ENCODE data around the gene ZNF346.
"Not testable (repeated sequence)": the region's sequence is repeated elsewhere in the genome, so short reads cannot be mapped to it uniquely, and the experiment has no call there.

Gene ZNF346

GRCh38 chr5:176986280-176986679, 36.2 kb upstream of the ZNF346 start:
- TF ChIP-seq CTCF (IDR thresholded peaks at IDR 0.05; ENCODE audit: low read depth, low read length) (no peak), MYC (IDR thresholded peaks at IDR 0.05; ENCODE audit: low read depth, low read length) (no peak), MAX (IDR thresholded peaks at IDR 0.05; ENCODE audit: low read depth, low read length) (no peak), POLR2A (IDR thresholded peaks at IDR 0.05; ENCODE audit: extremely low read depth, insufficient read length) (no peak)
- H3K4me3 ChIP-seq (ENCODE audit: low read depth, low read length): no peak overlapping the region
- no peak for DNase-seq (ENCODE audit: low read depth)

GRCh38 chr5:176987583-176987982, 34.9 kb upstream of the ZNF346 start:
- H3K4me3 ChIP-seq (ENCODE audit: low read depth, low read length): no peak overlapping the region
- TF ChIP-seq MAX (IDR thresholded peaks at IDR 0.05; ENCODE audit: low read depth, low read length) (no peak), CTCF (IDR thresholded peaks at IDR 0.05; ENCODE audit: low read depth, low read length) (no peak), POLR2A (IDR thresholded peaks at IDR 0.05; ENCODE audit: extremely low read depth, insufficient read length) (no peak), MYC (IDR thresholded peaks at IDR 0.05; ENCODE audit: low read depth, low read length) (no peak)
- DNase-seq (ENCODE audit: low read depth): no peak

- not testable (repeated sequence) for H3K4me3 ChIP-seq (ENCODE audit: low read depth, low read length); DNase-seq (ENCODE audit: low read depth)
These were observed 29.4 kb upstream of the ZNF346 start for GRCh38 chr5:176993081-176993480.

GRCh38 chr5:176994460-176995121, 27.9 kb upstream of the ZNF346 start:
- peak overlapping the region; percentile 13 for H3K4me3 ChIP-seq (ENCODE audit: low read depth, low read length)
- TF ChIP-seq CTCF (IDR thresholded peaks at IDR 0.05; ENCODE audit: low read depth, low read length) (no peak), POLR2A (IDR thresholded peaks at IDR 0.05; ENCODE audit: extremely low read depth, insufficient read length) (no peak), MYC (IDR thresholded peaks at IDR 0.05; ENCODE audit: low read depth, low read length) (peak; percentile 85), MAX (IDR thresholded peaks at IDR 0.05; ENCODE audit: low read depth, low read length) (peak; percentile 80)
- peak; percentile 98 for DNase-seq (ENCODE audit: low read depth)

- no peak for TF ChIP-seq MAX (IDR thresholded peaks at IDR 0.05; ENCODE audit: low read depth, low read length)
- TF ChIP-seq POLR2A (IDR thresholded peaks at IDR 0.05; ENCODE audit: extremely low read depth, insufficient read length): no peak
- TF ChIP-seq CTCF (IDR thresholded peaks at IDR 0.05; ENCODE audit: low read depth, low read length): no peak
- TF ChIP-seq MYC (IDR thresholded peaks at IDR 0.05; ENCODE audit: low read depth, low read length): no peak
- DNase-seq (ENCODE audit: low read depth): no peak
- peak overlapping the region; percentile 13 for H3K4me3 ChIP-seq (ENCODE audit: low read depth, low read length)
These were observed 27.4 kb upstream of the ZNF346 start for GRCh38 chr5:176995122-176995490.

- H3K4me3 ChIP-seq (ENCODE audit: low read depth, low read length): no peak overlapping the region
- no peak for TF ChIP-seq MAX (IDR thresholded peaks at IDR 0.05; ENCODE audit: low read depth, low read length)
- TF ChIP-seq MYC (IDR thresholded peaks at IDR 0.05; ENCODE audit: low read depth, low read length): no peak
- TF ChIP-seq POLR2A (IDR thresholded peaks at IDR 0.05; ENCODE audit: extremely low read depth, insufficient read length): no peak
- TF ChIP-seq CTCF (IDR thresholded peaks at IDR 0.05; ENCODE audit: low read depth, low read length): no peak
- no peak for DNase-seq (ENCODE audit: low read depth)
These were observed 26.4 kb upstream of the ZNF346 start for GRCh38 chr5:176995896-176996767.
